H1 (cell line): Measurements from ENCODE around the gene ZNF367. TPM values are rescaled to one million over a fixed set of nuclear protein-coding genes. Genes with fewer than 3 reads are reported as not detected.

ENCODE experiments used
- CHD1 ChIP-seq: IDR thresholded peaks from 2 replicates; pipeline ENCODE4 v1.6.1; 2012; ENCODE audit warnings: low read depth, low read length, improper control_type of control experiment
- HDAC2 ChIP-seq, 2 experiments: fragments of 300-600 bp in 1 of 2; sonication (generic) in 1 of 2; IDR thresholded peaks; 2 replicates each; pipeline ENCODE4 v1.6.1; 2011 to 2012; ENCODE audit warnings: low read depth in 2 of 2, low read length in 2 of 2, mild to moderate bottlenecking in 2 of 2, moderate library complexity in 2 of 2, borderline replicate concordance in 1 of 2, inconsistent platforms in 1 of 2
- RAD21 ChIP-seq, 2 experiments: IDR thresholded peaks in 1 of 2; conservative IDR thresholded peaks in 1 of 2; 2 replicates each; pipeline ENCODE4 v1.6.1; 2011; ENCODE audit warnings: low read depth in 2 of 2, low read length in 2 of 2, improper control_type of control experiment in 1 of 2, inconsistent platforms in 1 of 2, mild to moderate bottlenecking in 1 of 2, moderate library complexity in 1 of 2
- RBBP5 ChIP-seq: IDR thresholded peaks from 2 replicates; pipeline ENCODE4 v1.7.1; 2012; ENCODE audit warnings: low read depth, mild to moderate bottlenecking, inconsistent platforms, low read length, moderate library complexity, borderline replicate concordance
- RFX5 ChIP-seq: IDR thresholded peaks from 2 replicates; pipeline ENCODE4 v1.6.1; 2011; ENCODE audit warnings: low read depth, low read length, improper control_type of control experiment, borderline replicate concordance
- RNF2 ChIP-seq: fragments of 200-900, 300-1000 bp; sonication (generic); IDR thresholded peaks from 2 replicates; pipeline ENCODE4 v1.7.1; 2016; ENCODE audit warnings: borderline replicate concordance, low read depth, mild to moderate bottlenecking, antibody characterized with exemption, low read length; ENCODE audit not compliant: poor library complexity, severe bottlenecking; ENCODE audit errors: missing control alignments
- SRF ChIP-seq: IDR thresholded peaks from 2 replicates; pipeline ENCODE4 v1.6.1; 2011; ENCODE audit warnings: mild to moderate bottlenecking, low read depth, low read length, moderate library complexity
- polyA plus RNA-seq, 7 experiments: library from polyadenylated mRNA; depleted of rRNA in 3 of 7; stranded (reverse) in 5 of 7; unstranded in 2 of 7; fragments of >200 nt in 5 of 7; fragments of 200-250 nt in 2 of 7; gene quantifications; 1 replicate in 5 of 7; 2 replicates in 1 of 7; 4 replicates in 1 of 7; pipeline versions ENCODE4 v1.2.1 to v1.2.3, GENCODE V29; 2011 to 2013; ENCODE audit warnings: missing spikeins in 2 of 7, mixed read lengths in 2 of 7
- total RNA-seq: library from RNA; stranded (reverse); fragmentation: NEBNext Ultra II Directional; extraction: Animal tissue kit (Norgen Biotek cat#: 25700); gene quantifications from 2 replicates; pipeline ENCODE4 v1.2.1, GENCODE V29; 2021
- TF ChIP-seq, protein P1 (sequence below): fragments of 300-600 bp; sonication (generic); IDR thresholded peaks from 2 replicates; pipeline ENCODE4 v1.7.1; 2012; ENCODE audit warnings: low read length, moderate library complexity, mild to moderate bottlenecking, inconsistent platforms; ENCODE audit not compliant: insufficient replicate concordance

The ZNF367 gene
- total and polyA plus RNA-seq, 2 of the 8 experiments (the other 6 are each of a cell fraction or from before 2014, with no cell fraction given) = 2.2 to 8.2 TPM

DNA sequence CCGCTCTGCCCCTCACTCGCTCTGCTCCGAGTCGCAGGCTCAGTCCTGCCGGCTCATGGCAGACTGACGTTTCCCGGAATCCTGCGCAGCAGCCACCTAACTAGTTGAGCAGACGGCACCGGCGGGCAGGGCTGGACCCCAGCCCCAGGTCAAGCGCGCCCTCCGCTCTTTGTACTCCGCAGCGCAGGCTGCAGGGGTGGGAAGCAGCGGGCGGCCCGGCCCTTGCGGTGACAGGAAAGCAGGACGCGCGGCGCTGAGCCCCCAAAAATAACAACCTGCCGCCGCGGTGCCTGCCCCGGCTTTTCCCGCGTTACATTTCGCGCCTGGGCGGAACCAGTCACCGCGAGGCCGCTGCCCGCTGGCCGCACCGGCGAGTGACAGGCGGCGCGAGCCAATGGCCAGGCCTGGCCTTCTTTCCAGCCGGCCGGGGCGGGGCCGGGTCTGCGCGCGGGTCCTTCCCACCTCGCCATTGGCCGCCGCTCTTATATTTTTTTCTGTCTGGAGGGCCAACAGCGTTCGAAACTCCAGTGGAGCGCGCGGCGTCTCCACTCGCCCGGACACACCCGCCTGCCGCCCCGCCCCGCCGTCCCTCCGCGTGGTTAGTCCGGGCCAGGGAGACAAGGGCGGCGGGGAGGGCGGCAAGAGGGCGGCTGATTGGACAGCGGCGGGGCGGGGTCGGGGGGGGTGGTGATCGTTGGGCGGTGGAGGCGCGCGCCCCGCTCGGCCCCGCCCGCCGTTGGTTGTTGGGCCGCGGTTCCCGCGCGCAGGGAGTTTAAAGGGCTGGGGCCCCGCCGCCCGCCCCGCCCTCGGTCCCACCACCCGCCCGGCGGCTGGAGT is at the start of gene ZNF367 (continued):
- TF ChIP-seq, protein P1, sequence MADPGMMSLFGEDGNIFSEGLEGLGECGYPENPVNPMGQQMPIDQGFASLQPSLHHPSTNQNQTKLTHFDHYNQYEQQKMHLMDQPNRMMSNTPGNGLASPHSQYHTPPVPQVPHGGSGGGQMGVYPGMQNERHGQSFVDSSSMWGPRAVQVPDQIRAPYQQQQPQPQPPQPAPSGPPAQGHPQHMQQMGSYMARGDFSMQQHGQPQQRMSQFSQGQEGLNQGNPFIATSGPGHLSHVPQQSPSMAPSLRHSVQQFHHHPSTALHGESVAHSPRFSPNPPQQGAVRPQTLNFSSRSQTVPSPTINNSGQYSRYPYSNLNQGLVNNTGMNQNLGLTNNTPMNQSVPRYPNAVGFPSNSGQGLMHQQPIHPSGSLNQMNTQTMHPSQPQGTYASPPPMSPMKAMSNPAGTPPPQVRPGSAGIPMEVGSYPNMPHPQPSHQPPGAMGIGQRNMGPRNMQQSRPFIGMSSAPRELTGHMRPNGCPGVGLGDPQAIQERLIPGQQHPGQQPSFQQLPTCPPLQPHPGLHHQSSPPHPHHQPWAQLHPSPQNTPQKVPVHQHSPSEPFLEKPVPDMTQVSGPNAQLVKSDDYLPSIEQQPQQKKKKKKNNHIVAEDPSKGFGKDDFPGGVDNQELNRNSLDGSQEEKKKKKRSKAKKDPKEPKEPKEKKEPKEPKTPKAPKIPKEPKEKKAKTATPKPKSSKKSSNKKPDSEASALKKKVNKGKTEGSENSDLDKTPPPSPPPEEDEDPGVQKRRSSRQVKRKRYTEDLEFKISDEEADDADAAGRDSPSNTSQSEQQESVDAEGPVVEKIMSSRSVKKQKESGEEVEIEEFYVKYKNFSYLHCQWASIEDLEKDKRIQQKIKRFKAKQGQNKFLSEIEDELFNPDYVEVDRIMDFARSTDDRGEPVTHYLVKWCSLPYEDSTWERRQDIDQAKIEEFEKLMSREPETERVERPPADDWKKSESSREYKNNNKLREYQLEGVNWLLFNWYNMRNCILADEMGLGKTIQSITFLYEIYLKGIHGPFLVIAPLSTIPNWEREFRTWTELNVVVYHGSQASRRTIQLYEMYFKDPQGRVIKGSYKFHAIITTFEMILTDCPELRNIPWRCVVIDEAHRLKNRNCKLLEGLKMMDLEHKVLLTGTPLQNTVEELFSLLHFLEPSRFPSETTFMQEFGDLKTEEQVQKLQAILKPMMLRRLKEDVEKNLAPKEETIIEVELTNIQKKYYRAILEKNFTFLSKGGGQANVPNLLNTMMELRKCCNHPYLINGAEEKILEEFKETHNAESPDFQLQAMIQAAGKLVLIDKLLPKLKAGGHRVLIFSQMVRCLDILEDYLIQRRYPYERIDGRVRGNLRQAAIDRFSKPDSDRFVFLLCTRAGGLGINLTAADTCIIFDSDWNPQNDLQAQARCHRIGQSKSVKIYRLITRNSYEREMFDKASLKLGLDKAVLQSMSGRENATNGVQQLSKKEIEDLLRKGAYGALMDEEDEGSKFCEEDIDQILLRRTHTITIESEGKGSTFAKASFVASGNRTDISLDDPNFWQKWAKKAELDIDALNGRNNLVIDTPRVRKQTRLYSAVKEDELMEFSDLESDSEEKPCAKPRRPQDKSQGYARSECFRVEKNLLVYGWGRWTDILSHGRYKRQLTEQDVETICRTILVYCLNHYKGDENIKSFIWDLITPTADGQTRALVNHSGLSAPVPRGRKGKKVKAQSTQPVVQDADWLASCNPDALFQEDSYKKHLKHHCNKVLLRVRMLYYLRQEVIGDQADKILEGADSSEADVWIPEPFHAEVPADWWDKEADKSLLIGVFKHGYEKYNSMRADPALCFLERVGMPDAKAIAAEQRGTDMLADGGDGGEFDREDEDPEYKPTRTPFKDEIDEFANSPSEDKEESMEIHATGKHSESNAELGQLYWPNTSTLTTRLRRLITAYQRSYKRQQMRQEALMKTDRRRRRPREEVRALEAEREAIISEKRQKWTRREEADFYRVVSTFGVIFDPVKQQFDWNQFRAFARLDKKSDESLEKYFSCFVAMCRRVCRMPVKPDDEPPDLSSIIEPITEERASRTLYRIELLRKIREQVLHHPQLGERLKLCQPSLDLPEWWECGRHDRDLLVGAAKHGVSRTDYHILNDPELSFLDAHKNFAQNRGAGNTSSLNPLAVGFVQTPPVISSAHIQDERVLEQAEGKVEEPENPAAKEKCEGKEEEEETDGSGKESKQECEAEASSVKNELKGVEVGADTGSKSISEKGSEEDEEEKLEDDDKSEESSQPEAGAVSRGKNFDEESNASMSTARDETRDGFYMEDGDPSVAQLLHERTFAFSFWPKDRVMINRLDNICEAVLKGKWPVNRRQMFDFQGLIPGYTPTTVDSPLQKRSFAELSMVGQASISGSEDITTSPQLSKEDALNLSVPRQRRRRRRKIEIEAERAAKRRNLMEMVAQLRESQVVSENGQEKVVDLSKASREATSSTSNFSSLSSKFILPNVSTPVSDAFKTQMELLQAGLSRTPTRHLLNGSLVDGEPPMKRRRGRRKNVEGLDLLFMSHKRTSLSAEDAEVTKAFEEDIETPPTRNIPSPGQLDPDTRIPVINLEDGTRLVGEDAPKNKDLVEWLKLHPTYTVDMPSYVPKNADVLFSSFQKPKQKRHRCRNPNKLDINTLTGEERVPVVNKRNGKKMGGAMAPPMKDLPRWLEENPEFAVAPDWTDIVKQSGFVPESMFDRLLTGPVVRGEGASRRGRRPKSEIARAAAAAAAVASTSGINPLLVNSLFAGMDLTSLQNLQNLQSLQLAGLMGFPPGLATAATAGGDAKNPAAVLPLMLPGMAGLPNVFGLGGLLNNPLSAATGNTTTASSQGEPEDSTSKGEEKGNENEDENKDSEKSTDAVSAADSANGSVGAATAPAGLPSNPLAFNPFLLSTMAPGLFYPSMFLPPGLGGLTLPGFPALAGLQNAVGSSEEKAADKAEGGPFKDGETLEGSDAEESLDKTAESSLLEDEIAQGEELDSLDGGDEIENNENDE = no peak
- no peak for TF ChIP-seq RNF2
- TF ChIP-seq RBBP5 = no peak; the same call in 1 of the 2 replicates
- 0 out of 4 replicates have a peak, but pooled peaks have one; percentile 15 to 58 for TF ChIP-seq HDAC2 (IDR thresholded peaks at IDR 0.05; ENCODE audit: borderline replicate concordance in 1 of 2, low read depth in 2 of 2, low read length in 2 of 2)
- TF ChIP-seq RFX5 = no peak
- TF ChIP-seq RAD21 (IDR thresholded peaks at IDR 0.05 in 1 of 2, conservative IDR thresholded peaks at IDR 0.05 in 1 of 2; ENCODE audit: low read depth in 2 of 2, low read length in 2 of 2) = no peak
- TF ChIP-seq CHD1 = no peak
- no peak for TF ChIP-seq SRF
